Stimulated activated CD4-positive, alpha-beta T cell treated with anti-CD3 and anti-CD28 coated beads, Interleukin-1b, Interleukin-23, amount 100 ng/mL, for 4 hours (primary cell): Measurements from ENCODE around the gene PAX2.

Source experiments
- DNase-seq, 2 donors: peaks; one replicate each; pipeline ENCODE4 v3.0.0-alpha.2; 2020; ENCODE audit warnings: low read depth in 2 of 2

PAX2 gene

GRCh38 chr10:100878291-100878910 is 133.0 kb downstream of the PAX2 start:
- peak in 1 of 2 donors; percentile 6 for DNase-seq
